ENCODE results near the gene TMF1. TPM values are rescaled to one million over a fixed set of nuclear protein-coding genes. Genes with fewer than 3 reads are reported as not detected.

The TMF1 gene
- polyA plus RNA-seq, 4 donors, result 9.5 to 40.8 (median 11.4) TPM

GRCh38 chr3:69013253-69014021, 38.7 kb downstream of the TMF1 start, which contains the start of gene EOGT:
EOGT (minus strand) TSS chr3:69013684; CDS start chr3:69009846, 3,838 bp downstream.
- Histone ChIP-seq H3K9me3 (ENCODE audit: control insufficient read depth in 2 of 2, insufficient read depth in 1 of 2, low read depth in 1 of 2, low read length in 1 of 2) (no peaks in the 10 kb centered on the region), H3K36me3 (ENCODE audit: control insufficient read depth in 3 of 3, insufficient read depth in 2 of 3, low read depth in 1 of 3, low read length in 3 of 3) (peaks cover 0 to 4% (median 2%) of the 10 kb centered on the region in 3 donors), H3K27me3 (ENCODE audit: control insufficient read depth in 3 of 3, insufficient read depth in 3 of 3, low read length in 3 of 3) (no peaks in the 10 kb centered on the region), H3K27ac (ENCODE audit: low read depth in 1 of 3, low read length in 2 of 3) (peak within 1 kb of the TSS; percentile 87 to 94 (median 94)), H3K4me3 (ENCODE audit: low read depth in 1 of 3, low read length in 3 of 3) (peak within 1 kb of the TSS; percentile 74 to 97 (median 75)), H3K4me1 (ENCODE audit: control insufficient read depth in 3 of 3, insufficient read depth in 2 of 3, low read depth in 1 of 3, low read length in 2 of 3) (peaks cover 0 to 5% (median 0%) of the 10 kb centered on the region in 3 donors)
- FAIRE-seq (no peak), DNase-seq (peak; percentile 85 to 95)
- WGBS, 3 donors, result 0 to 1% (median 0%) methylated on average over 69 to 96 of the region's 96 CpGs

DNA sequence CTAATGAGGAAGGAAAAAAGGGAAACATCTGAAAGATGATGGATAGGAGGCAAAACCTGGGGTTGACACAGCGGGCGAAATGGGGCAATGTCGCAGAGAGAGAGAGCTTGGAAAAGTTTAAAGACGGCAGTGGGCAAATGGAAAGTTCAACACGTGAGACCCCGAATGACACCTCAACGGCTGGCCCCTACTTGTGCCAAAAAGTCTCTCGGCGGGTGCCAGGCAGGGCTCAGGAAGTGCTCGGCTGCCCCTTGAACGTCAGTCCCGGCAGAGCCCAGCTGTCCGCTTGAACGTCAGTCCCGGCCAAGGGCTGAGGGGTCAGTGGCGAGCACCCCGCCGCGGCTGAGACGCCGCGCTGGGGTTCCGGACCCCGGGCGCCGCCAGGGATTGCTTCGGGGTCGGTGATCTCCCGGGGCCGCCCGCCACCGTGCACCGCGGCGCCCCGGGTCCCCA, 39.3 kb downstream of the TMF1 start:
- Histone ChIP-seq H3K36me3 (ENCODE audit: control insufficient read depth in 3 of 3, insufficient read depth in 2 of 3, low read depth in 1 of 3, low read length in 3 of 3) (peaks cover 0 to 4% (median 2%) of the 10 kb centered on the region in 3 donors), H3K9me3 (ENCODE audit: control insufficient read depth in 2 of 2, insufficient read depth in 1 of 2, low read depth in 1 of 2, low read length in 1 of 2) (no peaks in the 10 kb centered on the region), H3K27ac (ENCODE audit: low read depth in 1 of 3, low read length in 2 of 3) (peak overlapping the region; percentile 31 to 94 (median 94)), H3K4me1 (ENCODE audit: control insufficient read depth in 3 of 3, insufficient read depth in 2 of 3, low read depth in 1 of 3, low read length in 2 of 3) (peaks cover 0 to 5% (median 0%) of the 10 kb centered on the region in 3 donors), H3K27me3 (ENCODE audit: control insufficient read depth in 3 of 3, insufficient read depth in 3 of 3, low read length in 3 of 3) (no peaks in the 10 kb centered on the region), H3K4me3 (ENCODE audit: low read depth in 1 of 3, low read length in 3 of 3) (peak overlapping the region; percentile 47 to 97 (median 75))
- WGBS, 3 donors, result 6 to 11% (median 7%) methylated on average over 18 to 36 of the region's 36 CpGs
- DNase-seq (peak in 1 of 2 donors; percentile 45), FAIRE-seq (no peak)

DNA sequence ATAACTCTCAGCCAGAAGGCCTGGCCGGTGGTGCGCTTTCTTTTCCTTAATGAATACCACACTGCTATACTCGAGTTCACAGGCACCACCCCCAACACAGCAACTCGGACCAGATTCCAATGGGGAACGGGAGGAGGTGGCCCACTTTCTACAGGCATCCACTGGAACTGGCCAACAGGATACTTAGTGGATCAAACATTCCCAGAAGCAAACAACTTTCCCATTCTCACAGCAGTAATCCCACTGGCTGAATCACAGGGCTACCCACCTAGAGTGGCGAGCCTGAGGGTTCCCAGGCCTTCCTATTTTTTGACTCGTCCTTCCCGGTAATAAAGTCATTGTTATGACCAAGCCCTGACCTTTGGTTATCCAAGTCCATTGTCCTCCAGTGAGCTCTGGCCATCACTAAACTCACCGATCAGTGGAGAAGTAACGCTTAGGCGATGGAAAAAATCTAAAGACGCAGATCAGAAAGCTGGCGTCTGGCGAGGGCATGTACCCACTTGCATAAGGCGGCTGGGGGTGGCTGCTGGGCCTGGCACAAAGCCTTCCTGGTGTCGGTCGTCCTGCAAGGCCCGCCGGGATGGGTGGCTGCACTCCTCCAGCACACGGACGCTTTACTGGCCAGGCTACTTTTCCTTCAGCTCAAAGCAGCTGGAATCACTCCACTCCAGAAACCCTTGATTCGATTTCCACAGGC, 39.9 kb downstream of the TMF1 start:
- H3K36me3 ChIP-seq (ENCODE audit: control insufficient read depth in 3 of 3, insufficient read depth in 2 of 3, low read depth in 1 of 3, low read length in 3 of 3), result peaks cover 2 to 4% (median 4%) of the 10 kb centered on the region in 3 donors
- no peak for FAIRE-seq
- peak overlapping the region in 2 of 3 donors; percentile 47 to 97 for H3K4me3 ChIP-seq (ENCODE audit: low read depth in 1 of 3, low read length in 3 of 3)
- peak overlapping the region in 2 of 3 donors; percentile 31 to 94 for H3K27ac ChIP-seq (ENCODE audit: low read depth in 1 of 3, low read length in 2 of 3)
- no peaks in the 10 kb centered on the region for H3K27me3 ChIP-seq (ENCODE audit: control insufficient read depth in 3 of 3, insufficient read depth in 3 of 3, low read length in 3 of 3)
- no peaks in the 10 kb centered on the region for H3K9me3 ChIP-seq (ENCODE audit: control insufficient read depth in 2 of 2, insufficient read depth in 1 of 2, low read depth in 1 of 2, low read length in 1 of 2)
- peaks cover 0 to 5% (median 0%) of the 10 kb centered on the region in 3 donors for H3K4me1 ChIP-seq (ENCODE audit: control insufficient read depth in 3 of 3, insufficient read depth in 2 of 3, low read depth in 1 of 3, low read length in 2 of 3)
- 72 to 84% (median 84%) methylated on average over 22 of the region's 22 CpGs for WGBS, 3 donors
- no peak for DNase-seq

- FAIRE-seq (no peak), DNase-seq (no peak)
- WGBS, 3 donors, result 95 to 97% (median 96%) methylated on average over 8 of the region's 8 CpGs
- H3K4me1 ChIP-seq (ENCODE audit: control insufficient read depth in 3 of 3, insufficient read depth in 2 of 3, low read depth in 1 of 3, low read length in 2 of 3), result peaks cover 0 to 5% (median 0%) of the 10 kb centered on the region in 3 donors
- H3K4me3 ChIP-seq (ENCODE audit: low read depth in 1 of 3, low read length in 3 of 3), result no peak overlapping the region
- no peaks in the 10 kb centered on the region for H3K9me3 ChIP-seq (ENCODE audit: control insufficient read depth in 2 of 2, insufficient read depth in 1 of 2, low read depth in 1 of 2, low read length in 1 of 2)
- H3K27ac ChIP-seq (ENCODE audit: low read depth in 1 of 3, low read length in 2 of 3), result peak overlapping the region in 1 of 3 donors; percentile 8
- peaks cover 4 to 6% (median 4%) of the 10 kb centered on the region in 3 donors for H3K36me3 ChIP-seq (ENCODE audit: control insufficient read depth in 3 of 3, insufficient read depth in 2 of 3, low read depth in 1 of 3, low read length in 3 of 3)
- no peaks in the 10 kb centered on the region for H3K27me3 ChIP-seq (ENCODE audit: control insufficient read depth in 3 of 3, insufficient read depth in 3 of 3, low read length in 3 of 3)
These were observed 40.9 kb downstream of the TMF1 start for GRCh38 chr3:69011096-69011730.

DNA sequence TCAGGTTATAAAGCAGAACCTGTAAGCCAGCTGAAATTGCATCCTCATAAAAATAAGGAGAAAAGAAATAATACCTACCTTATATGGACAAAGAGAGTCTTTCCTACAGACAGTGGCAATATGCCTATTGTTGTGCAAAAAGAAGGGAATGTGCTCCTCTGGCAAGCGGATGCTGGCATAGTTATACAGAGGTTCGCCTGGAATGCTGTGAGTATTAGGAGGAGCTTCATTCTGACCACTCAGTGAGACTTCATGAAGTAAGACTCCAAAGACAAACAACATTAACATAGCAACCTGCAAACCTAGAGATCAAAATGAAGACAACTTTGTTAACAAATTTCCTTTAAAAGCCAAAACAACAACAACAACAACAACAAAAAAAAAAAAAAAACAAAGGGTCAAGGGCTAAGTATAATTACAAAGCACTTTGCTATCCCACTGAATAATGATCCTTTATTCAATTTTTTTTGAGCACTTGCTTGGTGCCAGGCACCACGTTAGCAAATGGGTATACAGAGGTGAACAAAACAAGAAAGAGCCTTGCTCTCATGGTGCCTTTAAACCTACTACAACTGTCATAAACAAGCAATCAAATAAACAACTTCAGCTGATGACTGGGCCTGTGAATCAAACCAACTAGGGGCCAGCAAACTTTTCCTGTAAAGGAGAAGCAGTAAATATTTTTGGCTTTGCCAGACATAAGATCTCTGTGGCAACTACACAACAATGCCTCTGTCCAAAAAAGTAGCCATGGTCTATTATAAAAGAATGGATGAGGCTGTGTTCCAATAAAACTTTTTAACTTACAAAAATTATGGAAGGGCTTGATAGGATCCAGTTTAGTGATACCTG, 42.3 kb downstream of the TMF1 start:
- Histone ChIP-seq H3K9me3 (ENCODE audit: control insufficient read depth in 2 of 2, insufficient read depth in 1 of 2, low read depth in 1 of 2, low read length in 1 of 2) (no peaks in the 10 kb centered on the region), H3K4me3 (ENCODE audit: low read depth in 1 of 3, low read length in 3 of 3) (no peak overlapping the region), H3K36me3 (ENCODE audit: control insufficient read depth in 3 of 3, insufficient read depth in 2 of 3, low read depth in 1 of 3, low read length in 3 of 3) (peaks cover 4 to 8% (median 7%) of the 10 kb centered on the region in 3 donors), H3K27me3 (ENCODE audit: control insufficient read depth in 3 of 3, insufficient read depth in 3 of 3, low read length in 3 of 3) (no peaks in the 10 kb centered on the region), H3K27ac (ENCODE audit: low read depth in 1 of 3, low read length in 2 of 3) (no peak overlapping the region), H3K4me1 (ENCODE audit: control insufficient read depth in 3 of 3, insufficient read depth in 2 of 3, low read depth in 1 of 3, low read length in 2 of 3) (peaks cover 0 to 5% (median 0%) of the 10 kb centered on the region in 3 donors)
- FAIRE-seq (no peak), DNase-seq (no peak)
- 76 to 88% (median 80%) methylated on average over 3 of the region's 3 CpGs for WGBS, 3 donors

GRCh38 chr3:69008980-69009379, 43.2 kb downstream of the TMF1 start:
- no peak for FAIRE-seq
- H3K4me1 ChIP-seq (ENCODE audit: control insufficient read depth in 3 of 3, insufficient read depth in 2 of 3, low read depth in 1 of 3, low read length in 2 of 3), result peaks cover 0 to 2% (median 0%) of the 10 kb centered on the region in 3 donors
- no peaks in the 10 kb centered on the region for H3K27me3 ChIP-seq (ENCODE audit: control insufficient read depth in 3 of 3, insufficient read depth in 3 of 3, low read length in 3 of 3)

GRCh38 chr3:69005791-69006482, 46.2 kb downstream of the TMF1 start:
- Histone ChIP-seq H3K4me3 (ENCODE audit: low read depth in 1 of 3, low read length in 3 of 3) (no peak overlapping the region), H3K36me3 (ENCODE audit: control insufficient read depth in 3 of 3, insufficient read depth in 2 of 3, low read depth in 1 of 3, low read length in 3 of 3) (peaks cover 8 to 17% (median 9%) of the 10 kb centered on the region in 3 donors), H3K27me3 (ENCODE audit: control insufficient read depth in 3 of 3, insufficient read depth in 3 of 3, low read length in 3 of 3) (no peaks in the 10 kb centered on the region), H3K27ac (ENCODE audit: low read depth in 1 of 3, low read length in 2 of 3) (no peak overlapping the region), H3K4me1 (ENCODE audit: control insufficient read depth in 3 of 3, insufficient read depth in 2 of 3, low read depth in 1 of 3, low read length in 2 of 3) (no peaks in the 10 kb centered on the region), H3K9me3 (ENCODE audit: control insufficient read depth in 2 of 2, insufficient read depth in 1 of 2, low read depth in 1 of 2, low read length in 1 of 2) (no peaks in the 10 kb centered on the region)
- WGBS, 3 donors, result 92 to 94% (median 93%) methylated on average over 5 of the region's 5 CpGs
- no peak for DNase-seq
- no peak for FAIRE-seq

More at GRCh38 chr3:69008980-69009379, 43.2 kb downstream of the TMF1 start:
- WGBS, 3 donors, result 74 to 85% (median 82%) methylated on average over 2 of the region's 2 CpGs
- Histone ChIP-seq H3K36me3 (ENCODE audit: control insufficient read depth in 3 of 3, insufficient read depth in 2 of 3, low read depth in 1 of 3, low read length in 3 of 3) (peaks cover 4 to 11% (median 9%) of the 10 kb centered on the region in 3 donors), H3K9me3 (ENCODE audit: control insufficient read depth in 2 of 2, insufficient read depth in 1 of 2, low read depth in 1 of 2, low read length in 1 of 2) (no peaks in the 10 kb centered on the region), H3K27ac (ENCODE audit: low read depth in 1 of 3, low read length in 2 of 3) (no peak overlapping the region), H3K4me3 (ENCODE audit: low read depth in 1 of 3, low read length in 3 of 3) (no peak overlapping the region)
- no peak for DNase-seq

Measured in small intestine (tissue), 7 donors.